ENCODE data around the gene TP73. TPM values are rescaled to one million over a fixed set of nuclear protein-coding genes. Genes with fewer than 3 reads are reported as not detected.

TP73 gene
- total RNA-seq, 1 experiment from 2014 or later, result 0.54 TPM

DNA sequence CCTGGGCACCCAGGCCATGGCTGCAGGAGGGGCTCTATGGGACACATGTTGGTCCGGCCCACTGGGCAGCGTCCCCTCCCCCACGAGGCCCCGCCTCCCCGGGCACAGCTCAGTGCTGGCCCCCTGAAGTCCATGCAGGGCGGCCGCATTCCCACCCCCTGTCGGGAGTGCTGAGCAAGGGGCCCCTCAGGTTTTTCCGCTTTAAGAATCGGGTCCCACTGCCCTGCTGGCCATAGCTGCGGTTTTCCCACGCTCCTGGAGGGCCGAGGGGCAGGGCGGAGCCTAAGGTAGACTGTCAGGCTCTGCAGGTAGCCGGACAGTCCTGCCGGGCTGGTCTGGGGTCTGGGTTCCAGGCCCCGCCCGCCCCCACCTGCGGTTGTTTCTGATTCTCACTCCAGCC lies 56.5 kb downstream of the TP73 start:
- CTCF ChIA-PET, result no interaction called here
- TF ChIP-seq, protein P1, sequence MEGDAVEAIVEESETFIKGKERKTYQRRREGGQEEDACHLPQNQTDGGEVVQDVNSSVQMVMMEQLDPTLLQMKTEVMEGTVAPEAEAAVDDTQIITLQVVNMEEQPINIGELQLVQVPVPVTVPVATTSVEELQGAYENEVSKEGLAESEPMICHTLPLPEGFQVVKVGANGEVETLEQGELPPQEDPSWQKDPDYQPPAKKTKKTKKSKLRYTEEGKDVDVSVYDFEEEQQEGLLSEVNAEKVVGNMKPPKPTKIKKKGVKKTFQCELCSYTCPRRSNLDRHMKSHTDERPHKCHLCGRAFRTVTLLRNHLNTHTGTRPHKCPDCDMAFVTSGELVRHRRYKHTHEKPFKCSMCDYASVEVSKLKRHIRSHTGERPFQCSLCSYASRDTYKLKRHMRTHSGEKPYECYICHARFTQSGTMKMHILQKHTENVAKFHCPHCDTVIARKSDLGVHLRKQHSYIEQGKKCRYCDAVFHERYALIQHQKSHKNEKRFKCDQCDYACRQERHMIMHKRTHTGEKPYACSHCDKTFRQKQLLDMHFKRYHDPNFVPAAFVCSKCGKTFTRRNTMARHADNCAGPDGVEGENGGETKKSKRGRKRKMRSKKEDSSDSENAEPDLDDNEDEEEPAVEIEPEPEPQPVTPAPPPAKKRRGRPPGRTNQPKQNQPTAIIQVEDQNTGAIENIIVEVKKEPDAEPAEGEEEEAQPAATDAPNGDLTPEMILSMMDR (IDR thresholded peaks at IDR 0.05; ENCODE audit: unreplicated experiment), result no peak
- BruUV-seq (replicated peaks), result no TSS peak
- intact Hi-C loops (cut with micrococcal nuclease; ENCODE audit: unreplicated experiment), result no loop called here
- DNase-seq, result peak; percentile 48
- no peak overlapping the region for H3K27ac Mint-ChIP-seq (ENCODE audit: unreplicated experiment)
- peaks cover 15% of the 10 kb centered on the region for H3K27me3 Mint-ChIP-seq (ENCODE audit: unreplicated experiment)
- H3K4me3 Mint-ChIP-seq (ENCODE audit: low read depth, unreplicated experiment), result no peak overlapping the region
- no peaks in the 10 kb centered on the region for H3K36me3 Mint-ChIP-seq (ENCODE audit: insufficient read depth, unreplicated experiment)
- H3K9me3 Mint-ChIP-seq (ENCODE audit: low read depth, unreplicated experiment), result no peaks in the 10 kb centered on the region
- no peaks in the 10 kb centered on the region for H3K4me1 Mint-ChIP-seq (ENCODE audit: low read depth, unreplicated experiment)

DNA sequence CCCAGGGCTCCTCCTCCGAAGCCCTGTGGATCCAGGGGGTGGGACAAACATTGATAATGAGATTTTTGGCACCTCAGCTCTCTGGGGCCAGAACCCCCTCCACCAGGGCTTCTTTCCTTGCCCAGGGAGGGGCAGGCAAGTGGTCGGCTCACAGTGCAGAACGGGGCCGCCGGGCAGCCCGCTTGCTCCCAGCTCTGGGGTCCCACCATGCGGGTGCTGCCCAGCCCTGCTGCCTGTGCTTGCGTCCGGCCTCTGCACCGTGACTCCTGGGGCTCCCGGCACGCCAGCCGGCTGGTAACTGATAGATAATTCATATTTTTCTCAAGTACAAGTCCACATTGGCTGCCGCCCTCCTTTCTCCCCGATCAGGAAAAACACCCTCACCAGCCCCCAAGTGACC lies 57.9 kb downstream of the TP73 start:
- H3K9me3 Mint-ChIP-seq (ENCODE audit: low read depth, unreplicated experiment), result no peaks in the 10 kb centered on the region
- intact Hi-C loops (cut with micrococcal nuclease; ENCODE audit: unreplicated experiment), result no loop called here
- CTCF ChIA-PET, result no interaction called here
- peaks cover 15% of the 10 kb centered on the region for H3K27me3 Mint-ChIP-seq (ENCODE audit: unreplicated experiment)
- no TSS peak for BruUV-seq (replicated peaks)
- no peaks in the 10 kb centered on the region for H3K36me3 Mint-ChIP-seq (ENCODE audit: insufficient read depth, unreplicated experiment)
- no peak overlapping the region for H3K4me3 Mint-ChIP-seq (ENCODE audit: low read depth, unreplicated experiment)
- H3K27ac Mint-ChIP-seq (ENCODE audit: unreplicated experiment), result no peak overlapping the region
- TF ChIP-seq, protein P1 (IDR thresholded peaks at IDR 0.05; ENCODE audit: unreplicated experiment), result no peak
- no peaks in the 10 kb centered on the region for H3K4me1 Mint-ChIP-seq (ENCODE audit: low read depth, unreplicated experiment)
- no peak for DNase-seq

DNA sequence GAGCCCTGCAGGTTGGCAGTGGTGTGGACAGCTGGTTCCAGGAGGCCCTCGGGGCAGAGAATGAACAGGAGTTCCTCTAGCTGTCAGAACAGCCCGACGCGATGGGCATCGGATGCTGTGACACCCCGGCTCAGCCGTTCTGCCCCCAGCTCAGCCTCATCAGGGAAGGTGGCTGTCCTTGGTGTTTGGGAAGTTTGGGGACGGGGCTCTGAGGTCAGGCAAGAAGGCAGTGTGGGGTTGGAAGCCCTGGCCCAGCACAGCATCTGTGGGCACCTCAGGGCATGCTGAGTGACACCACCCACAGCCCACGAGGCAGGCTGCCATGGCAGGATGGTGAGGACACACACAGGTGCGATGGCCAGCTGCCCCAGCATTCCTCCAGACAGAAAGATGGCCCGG lies 59.1 kb downstream of the TP73 start:
- peaks cover 15% of the 10 kb centered on the region for H3K27me3 Mint-ChIP-seq (ENCODE audit: unreplicated experiment)
- no peaks in the 10 kb centered on the region for H3K9me3 Mint-ChIP-seq (ENCODE audit: low read depth, unreplicated experiment)
- H3K27ac Mint-ChIP-seq (ENCODE audit: unreplicated experiment), result no peak overlapping the region
- no TSS peak for BruUV-seq (replicated peaks)
- no peaks in the 10 kb centered on the region for H3K4me1 Mint-ChIP-seq (ENCODE audit: low read depth, unreplicated experiment)
- no peaks in the 10 kb centered on the region for H3K36me3 Mint-ChIP-seq (ENCODE audit: insufficient read depth, unreplicated experiment)
- DNase-seq, result no peak
- CTCF ChIA-PET, result no interaction called here
- TF ChIP-seq, protein P1 (IDR thresholded peaks at IDR 0.05; ENCODE audit: unreplicated experiment), result no peak
- no peak overlapping the region for H3K4me3 Mint-ChIP-seq (ENCODE audit: low read depth, unreplicated experiment)
- intact Hi-C loops (cut with micrococcal nuclease; ENCODE audit: unreplicated experiment), result no loop called here

DNA sequence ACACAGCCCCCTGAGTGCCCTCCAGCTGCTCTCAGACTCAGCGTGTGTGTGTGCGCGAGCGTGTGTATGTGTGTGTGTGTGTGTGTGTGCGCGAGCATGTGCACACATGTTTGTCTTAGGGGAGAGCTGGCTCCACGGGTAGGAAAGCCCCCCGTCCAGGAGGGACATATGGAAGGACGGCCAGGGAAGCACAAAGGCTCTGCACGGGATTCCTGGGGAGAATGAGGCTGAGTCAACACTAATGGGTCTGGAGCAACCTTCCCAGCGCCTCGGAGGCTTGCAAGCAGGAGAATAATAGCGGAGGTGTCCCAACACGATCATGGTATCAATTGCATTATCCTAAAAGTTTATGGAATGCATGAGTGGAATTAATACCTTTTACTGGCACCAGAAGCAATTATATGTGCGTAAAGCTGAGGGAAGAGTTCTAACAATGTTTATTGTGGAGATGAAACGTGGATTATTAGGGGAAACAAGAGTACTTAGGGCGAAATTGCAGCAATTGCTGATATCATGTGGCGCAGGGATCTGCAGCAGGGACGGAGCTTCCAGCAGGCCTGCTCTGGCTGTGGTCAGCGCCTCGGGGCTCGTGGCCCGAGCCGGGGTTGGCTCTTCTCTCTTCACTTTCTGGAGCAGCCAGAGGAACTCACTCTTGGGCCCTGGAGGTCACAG lies 59.6 kb downstream of the TP73 start:
- Mint-ChIP-seq H3K36me3 (ENCODE audit: insufficient read depth, unreplicated experiment) (no peaks in the 10 kb centered on the region), H3K27ac (ENCODE audit: unreplicated experiment) (no peak overlapping the region), H3K27me3 (ENCODE audit: unreplicated experiment) (peaks cover 15% of the 10 kb centered on the region), H3K4me3 (ENCODE audit: low read depth, unreplicated experiment) (no peak overlapping the region), H3K4me1 (ENCODE audit: low read depth, unreplicated experiment) (no peaks in the 10 kb centered on the region), H3K9me3 (ENCODE audit: low read depth, unreplicated experiment) (no peaks in the 10 kb centered on the region)
- TF ChIP-seq, protein P1 (IDR thresholded peaks at IDR 0.05; ENCODE audit: unreplicated experiment), result no peak
- CTCF ChIA-PET, result no interaction called here
- no TSS peak for BruUV-seq (replicated peaks)
- intact Hi-C loops (cut with micrococcal nuclease; ENCODE audit: unreplicated experiment), result no loop called here
- DNase-seq, result no peak
